Left lung (tissue), 10 donors: Measurements from ENCODE around the gene TNIK. TPM values are rescaled to one million over a fixed set of nuclear protein-coding genes. Genes with fewer than 3 reads are reported as not detected.

Experiments used
- ATAC-seq: fragments of 200-7000 bp; cut with Tn5 transposase; one replicate; pipeline ENCODE4 v1.9.1; 2020; ENCODE audit warnings: moderate library complexity
- DNase-seq, 4 donors: peaks; one replicate each; pipeline ENCODE4 v3.0.0-alpha.2; 2013 to 2020
- H3K27ac ChIP-seq, 2 donors: fragments of 200-600 bp; sonication (generic) in 1 of 2; one replicate each; pipeline versions ENCODE4 v1.5.0 to v1.8.0; 2020 to 2021
- H3K27me3 ChIP-seq, 2 donors: fragments of 200-600 bp; sonication (generic) in 1 of 2; one replicate each; pipeline versions ENCODE4 v1.5.0 to v1.8.0; 2020 to 2021
- H3K36me3 ChIP-seq, 2 donors: fragments of 200-600 bp; sonication (generic) in 1 of 2; one replicate each; pipeline versions ENCODE4 v1.5.0 to v1.8.0; 2020 to 2021
- H3K4me1 ChIP-seq, 2 donors: fragments of 200-600 bp; one replicate each; pipeline ENCODE4 v1.8.0; 2021
- H3K4me3 ChIP-seq, 2 donors: fragments of 200-600 bp; sonication (generic) in 1 of 2; one replicate each; pipeline versions ENCODE4 v1.5.0 to v1.8.0; 2020 to 2021; ENCODE audit warnings: mild to moderate bottlenecking in 1 of 2
- H3K9me3 ChIP-seq, 2 donors: fragments of 200-600 bp; sonication (generic) in 1 of 2; one replicate each; pipeline versions ENCODE4 v1.5.0 to v1.8.0; 2020 to 2021
- intact Hi-C, 2 donors: fragments of 100-400 bp; cut with DNase I; formaldehyde crosslinking; loops; one replicate each; pipeline versions ENCODE4 v1.11.2 to v1.14.2; 2022
- polyA plus RNA-seq, 6 donors: library from polyadenylated mRNA; unstranded; fragments of 120-200 nt; gene quantifications; one replicate each; pipeline ENCODE4 v1.2.1, GENCODE V29; 2013; ENCODE audit not compliant: insufficient read length in 6 of 6
- total RNA-seq, 2 donors: library from RNA; stranded (reverse); fragmentation: NEBNext Ultra II Directional; extraction: Animal tissue kit (Norgen Biotek cat#: 25700); gene quantifications; one replicate each; pipeline ENCODE4 v1.2.1, GENCODE V29; 2021
- TF ChIP-seq, protein P1 (sequence below), 2 donors: fragments of 200-600 bp; sonication (generic) in 1 of 2; IDR thresholded peaks; one replicate each; pipeline versions ENCODE4 v1.5.0 to v1.8.0; 2021; ENCODE audit warnings: antibody characterized with exemption in 2 of 2
- donor health status: DM: no; HTN: yes; CAD: no.
- donor health status: DM: no; HTN: no; CAD: no.

TNIK gene
- total and polyA plus RNA-seq, 8 donors = 14.8 to 42.0 (median 17.4) TPM

DNA sequence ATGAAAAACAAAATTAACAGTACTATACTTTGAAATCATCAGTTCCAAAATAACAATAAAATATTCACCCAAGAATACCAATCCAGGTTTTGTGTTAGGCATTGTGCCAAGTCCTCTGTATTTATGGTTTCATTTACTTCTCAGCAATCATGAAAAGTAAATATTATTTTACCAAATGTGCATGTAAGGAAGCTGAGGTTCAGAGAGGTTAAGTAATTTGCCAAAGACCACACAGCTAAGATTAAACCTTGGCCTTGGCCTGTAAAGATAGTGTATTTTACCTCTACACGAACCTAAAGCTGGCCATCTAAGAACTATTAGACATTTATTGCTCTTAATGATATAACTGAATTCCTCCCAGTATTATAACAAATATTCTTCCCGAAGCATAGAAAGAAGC, 309.3 kb downstream of the TNIK start:
- Histone ChIP-seq H3K36me3 (no peaks in the 10 kb centered on the region), H3K27ac (no peak overlapping the region), H3K4me3 (no peak overlapping the region), H3K27me3 (no peaks in the 10 kb centered on the region), H3K9me3 (no peaks in the 10 kb centered on the region), H3K4me1 (no peaks in the 10 kb centered on the region)
- ATAC-seq (no peak), DNase-seq (no peak)
- TF ChIP-seq, protein P1, sequence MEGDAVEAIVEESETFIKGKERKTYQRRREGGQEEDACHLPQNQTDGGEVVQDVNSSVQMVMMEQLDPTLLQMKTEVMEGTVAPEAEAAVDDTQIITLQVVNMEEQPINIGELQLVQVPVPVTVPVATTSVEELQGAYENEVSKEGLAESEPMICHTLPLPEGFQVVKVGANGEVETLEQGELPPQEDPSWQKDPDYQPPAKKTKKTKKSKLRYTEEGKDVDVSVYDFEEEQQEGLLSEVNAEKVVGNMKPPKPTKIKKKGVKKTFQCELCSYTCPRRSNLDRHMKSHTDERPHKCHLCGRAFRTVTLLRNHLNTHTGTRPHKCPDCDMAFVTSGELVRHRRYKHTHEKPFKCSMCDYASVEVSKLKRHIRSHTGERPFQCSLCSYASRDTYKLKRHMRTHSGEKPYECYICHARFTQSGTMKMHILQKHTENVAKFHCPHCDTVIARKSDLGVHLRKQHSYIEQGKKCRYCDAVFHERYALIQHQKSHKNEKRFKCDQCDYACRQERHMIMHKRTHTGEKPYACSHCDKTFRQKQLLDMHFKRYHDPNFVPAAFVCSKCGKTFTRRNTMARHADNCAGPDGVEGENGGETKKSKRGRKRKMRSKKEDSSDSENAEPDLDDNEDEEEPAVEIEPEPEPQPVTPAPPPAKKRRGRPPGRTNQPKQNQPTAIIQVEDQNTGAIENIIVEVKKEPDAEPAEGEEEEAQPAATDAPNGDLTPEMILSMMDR (IDR thresholded peaks at IDR 0.05) = no peak
- intact Hi-C loops = no loop called here

DNA sequence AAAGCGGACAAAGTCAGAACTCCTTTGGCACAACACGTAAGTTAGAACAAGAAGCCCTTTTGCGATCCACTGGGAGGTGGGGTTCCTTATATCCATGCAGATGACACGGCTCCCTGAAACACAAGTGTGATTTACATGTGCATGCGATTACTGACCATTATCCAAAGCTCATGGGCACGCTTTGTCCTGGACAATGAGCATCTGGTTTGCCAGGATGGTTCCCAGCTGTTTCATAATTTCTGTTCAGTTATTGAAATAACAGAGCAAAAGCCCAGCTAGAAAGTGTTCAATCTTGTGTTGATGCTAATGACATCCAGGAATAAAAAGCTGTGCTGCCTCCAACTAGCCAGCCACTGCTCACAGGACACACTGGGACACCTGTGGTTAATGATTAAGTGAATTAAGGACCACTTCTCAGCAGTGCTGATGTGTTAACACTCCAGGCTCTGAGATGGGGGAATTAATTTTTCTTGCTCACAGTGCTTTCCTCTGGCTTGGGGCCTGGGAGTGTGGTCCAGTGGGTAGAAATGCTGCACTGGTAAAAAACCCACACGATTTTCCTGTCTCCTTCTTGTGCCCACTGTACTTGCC, 310.6 kb downstream of the TNIK start:
- intact Hi-C loops = no loop called here
- Histone ChIP-seq H3K9me3 (no peaks in the 10 kb centered on the region), H3K4me1 (no peaks in the 10 kb centered on the region), H3K4me3 (no peak overlapping the region), H3K36me3 (no peaks in the 10 kb centered on the region), H3K27me3 (no peaks in the 10 kb centered on the region), H3K27ac (no peak overlapping the region)
- DNase-seq (no peak), ATAC-seq (peak; percentile 38)
- TF ChIP-seq, protein P1 (IDR thresholded peaks at IDR 0.05) = no peak

DNA sequence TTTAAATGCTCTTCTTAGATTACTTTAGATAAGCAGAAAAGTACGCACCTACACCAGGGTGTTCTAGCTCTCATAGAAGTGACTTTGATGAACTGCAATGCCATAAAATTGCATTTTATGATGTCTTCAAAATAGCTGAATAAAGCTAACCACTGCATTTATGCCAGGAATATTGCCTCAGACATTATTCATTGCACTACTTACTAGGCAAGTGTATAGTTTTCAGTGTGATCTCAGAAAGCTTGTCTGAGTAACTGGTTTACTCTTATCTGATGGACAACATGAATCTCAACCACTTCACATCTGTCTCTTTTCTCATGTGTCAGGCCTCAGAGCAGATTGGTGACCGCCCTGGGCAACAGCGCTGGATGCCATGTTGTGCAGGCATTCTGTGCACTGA, 314.4 kb downstream of the TNIK start:
- Histone ChIP-seq H3K9me3 (no peaks in the 10 kb centered on the region), H3K36me3 (peaks cover 0 to 1% of the 10 kb centered on the region in 2 donors), H3K4me3 (no peak overlapping the region), H3K27ac (no peak overlapping the region), H3K27me3 (no peaks in the 10 kb centered on the region), H3K4me1 (no peaks in the 10 kb centered on the region)
- ATAC-seq (no peak), DNase-seq (no peak)
- intact Hi-C loops = no loop called here
- TF ChIP-seq, protein P1 (IDR thresholded peaks at IDR 0.05) = no peak

DNA sequence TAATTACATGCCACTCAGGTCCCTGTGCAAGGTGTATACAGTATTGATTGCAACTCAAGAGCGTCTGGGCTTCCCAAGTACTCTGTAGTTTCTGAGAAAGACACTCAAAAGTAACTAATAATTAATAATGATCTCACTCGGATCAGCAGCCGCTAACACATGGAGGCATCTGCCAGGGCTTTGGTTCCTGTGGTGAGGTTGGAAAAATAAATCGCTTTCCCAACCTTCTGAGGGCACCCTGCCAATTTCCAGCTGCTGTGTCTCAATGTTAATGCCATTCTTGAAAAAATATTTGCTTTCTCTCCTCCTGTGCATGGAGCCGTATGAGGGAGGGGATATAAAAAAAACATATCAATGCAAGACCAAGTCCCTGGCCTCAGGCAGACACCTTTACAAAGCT, 317.2 kb downstream of the TNIK start:
- Histone ChIP-seq H3K36me3 (peaks cover 0 to 18% of the 10 kb centered on the region in 2 donors), H3K9me3 (no peaks in the 10 kb centered on the region), H3K27me3 (no peaks in the 10 kb centered on the region), H3K27ac (no peak overlapping the region), H3K4me1 (no peaks in the 10 kb centered on the region), H3K4me3 (no peak overlapping the region)
- no peak for DNase-seq
- intact Hi-C loops = no loop called here
- TF ChIP-seq, protein P1 (IDR thresholded peaks at IDR 0.05) = no peak
- ATAC-seq = peak; percentile 36

DNA sequence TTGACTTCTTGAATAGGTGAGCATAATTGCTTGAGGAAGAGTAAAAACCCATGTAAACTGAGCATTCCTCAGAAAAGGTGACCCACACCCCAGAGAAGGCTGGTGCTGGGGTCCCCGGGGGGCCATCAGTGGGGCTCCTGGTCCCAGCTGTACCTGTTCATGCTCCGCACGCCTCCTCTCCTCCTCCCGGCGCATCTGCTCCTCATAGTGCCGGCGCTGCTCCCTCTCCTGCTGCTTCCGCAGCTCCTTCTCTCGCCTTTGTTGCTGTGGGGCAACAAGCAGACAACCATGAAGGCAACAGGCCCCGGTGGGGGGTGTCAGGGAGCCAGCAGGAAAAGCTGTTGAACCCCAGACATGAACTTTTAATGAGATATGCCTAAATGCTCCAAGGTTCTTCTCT, 320.0 kb downstream of the TNIK start:
- intact Hi-C loops = no loop called here
- no peaks in the 10 kb centered on the region for H3K4me1 ChIP-seq
- ATAC-seq (no peak), DNase-seq (no peak)
- peaks cover 0 to 28% of the 10 kb centered on the region in 2 donors for H3K36me3 ChIP-seq
- TF ChIP-seq, protein P1 (IDR thresholded peaks at IDR 0.05) = no peak
- H3K9me3 ChIP-seq = no peaks in the 10 kb centered on the region
- H3K4me3 ChIP-seq = no peak overlapping the region
- H3K27me3 ChIP-seq = no peaks in the 10 kb centered on the region
- H3K27ac ChIP-seq = no peak overlapping the region
